KMS-11 (cell line): Measurements from ENCODE around the gene ZDHHC24.

Experiments
- H2AFZ ChIP-seq: fragments of 200-600 bp; sonication (generic); 2 replicates; pipeline ENCODE4 v1.6.1; 2016; ENCODE audit warnings: antibody characterized with exemption, mixed run types, low read depth
- H3K27ac ChIP-seq: fragments of 200-600 bp; sonication (generic); 2 replicates; pipeline ENCODE4 v1.6.1; 2016; ENCODE audit warnings: mild to moderate bottlenecking, mixed run types
- H3K27me3 ChIP-seq: fragments of 200-600 bp; sonication (generic); 2 replicates; pipeline ENCODE4 v1.6.1; 2017; ENCODE audit warnings: mild to moderate bottlenecking, low read depth, mixed run types, moderate library complexity; ENCODE audit not compliant: insufficient read depth
- H3K36me3 ChIP-seq: fragments of 200-600 bp; sonication (generic); 2 replicates; pipeline ENCODE4 v1.6.1; 2017; ENCODE audit warnings: mild to moderate bottlenecking, mixed run types; ENCODE audit not compliant: insufficient read depth
- H3K4me1 ChIP-seq: fragments of 200-600 bp; sonication (generic); 2 replicates; pipeline ENCODE4 v1.6.1; 2016; ENCODE audit warnings: mild to moderate bottlenecking, low read depth, mixed run types; ENCODE audit not compliant: poor library complexity, severe bottlenecking
- H3K4me2 ChIP-seq: fragments of 200-600 bp; sonication (generic); 2 replicates; pipeline ENCODE4 v1.7.0; 2016; ENCODE audit warnings: mild to moderate bottlenecking, mixed run types
- H3K4me3 ChIP-seq: fragments of 200-600 bp; sonication (generic); IDR thresholded peaks from 2 replicates; pipeline ENCODE4 v1.6.1; 2017; ENCODE audit warnings: low read depth, low read length, mixed read lengths; ENCODE audit not compliant: insufficient read depth
- H3K79me2 ChIP-seq: fragments of 200-600 bp; sonication (generic); 2 replicates; pipeline ENCODE4 v1.6.1; 2016; ENCODE audit warnings: low read depth, mixed run types; ENCODE audit not compliant: insufficient read depth
- H3K9ac ChIP-seq: fragments of 200-600 bp; sonication (generic); 2 replicates; pipeline ENCODE4 v1.6.1; 2016; ENCODE audit warnings: mild to moderate bottlenecking, mixed run types
- H4K20me1 ChIP-seq: fragments of 200-600 bp; sonication (generic); 2 replicates; pipeline ENCODE4 v1.6.1; 2016; ENCODE audit warnings: mild to moderate bottlenecking, mixed run types; ENCODE audit not compliant: insufficient read depth
- CTCF ChIP-seq: fragments of 200-600 bp; sonication (generic); conservative IDR thresholded peaks from 2 replicates; pipeline ENCODE4 v1.6.1; 2017; ENCODE audit warnings: low read depth, mild to moderate bottlenecking, antibody characterized with exemption, low read length, moderate library complexity, mixed read lengths

ZDHHC24 gene

GRCh38 chr11:66545701-66546367, at the start of gene ZDHHC24:
TSS of gene ZDHHC24 (minus strand) at chr11:66546048. CDS start at chr11:66546003, 45 bp downstream.
- H2AFZ ChIP-seq: peak within 1 kb of the TSS; percentile 90
- H3K9ac ChIP-seq: peak within 1 kb of the TSS; percentile 73
- H3K27ac ChIP-seq: peak within 1 kb of the TSS; percentile 38; the same call in 1 of the 2 replicates
- no peaks in the 10 kb centered on the region for H3K79me2 ChIP-seq
- peak within 1 kb of the TSS; percentile 52 for H3K4me3 ChIP-seq
- no peak for TF ChIP-seq CTCF
- peaks cover 17% of the 10 kb centered on the region for H3K4me1 ChIP-seq
- H4K20me1 ChIP-seq: no peaks in the 10 kb centered on the region
- no peaks in the 10 kb centered on the region for H3K36me3 ChIP-seq
- peaks cover 6% of the 10 kb centered on the region for H3K27me3 ChIP-seq
- peak within 1 kb of the TSS; percentile 65 for H3K4me2 ChIP-seq

DNA sequence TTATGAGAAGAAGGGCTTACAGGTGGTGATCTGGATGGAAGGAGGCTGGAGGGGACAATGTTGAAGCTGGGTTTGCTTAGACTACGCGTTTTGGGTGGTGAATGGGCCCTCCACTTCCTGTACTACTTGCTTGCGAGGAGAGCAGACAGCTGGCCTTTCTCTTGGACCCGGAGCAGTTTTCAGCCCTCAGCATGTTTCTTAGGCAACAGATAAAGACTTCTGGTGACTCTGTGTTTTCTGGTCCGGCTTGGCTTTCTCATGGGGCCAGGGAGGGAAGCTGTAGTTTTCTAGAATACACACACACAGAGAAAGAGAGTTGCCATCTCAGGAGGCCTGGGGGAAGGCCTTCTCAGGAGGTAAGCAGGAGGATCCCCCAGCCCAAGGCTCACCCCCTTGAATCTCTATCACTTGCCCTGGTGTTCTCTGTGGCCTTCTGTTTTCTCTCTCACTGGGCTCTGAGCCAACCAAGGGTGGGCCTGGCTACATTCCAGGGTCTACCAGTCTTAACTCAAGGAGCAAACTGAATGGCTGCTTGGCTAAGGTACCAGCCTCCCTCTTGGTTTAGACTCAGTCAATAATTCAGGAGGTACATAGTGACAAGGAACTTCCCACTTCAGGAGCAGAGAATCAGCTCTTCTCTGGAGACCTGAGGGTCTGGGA, 49.5 kb upstream of the ZDHHC24 start:
- Histone ChIP-seq H3K27ac (no peak overlapping the region), H3K36me3 (no peaks in the 10 kb centered on the region), H4K20me1 (no peaks in the 10 kb centered on the region), H3K4me2 (no peak overlapping the region), H2AFZ (no peak overlapping the region), H3K27me3 (no peaks in the 10 kb centered on the region; the same call in 1 of the 2 replicates), H3K4me1 (peaks cover 5% of the 10 kb centered on the region), H3K9ac (no peak overlapping the region), H3K4me3 (no peak overlapping the region), H3K79me2 (peaks cover 8% of the 10 kb centered on the region; the same call in 1 of the 2 replicates)
- no peak for TF ChIP-seq CTCF

GRCh38 chr11:66593650-66594049, 47.8 kb upstream of the ZDHHC24 start:
- peaks cover 5% of the 10 kb centered on the region for H3K4me1 ChIP-seq
- H3K27me3 ChIP-seq: no peaks in the 10 kb centered on the region; the same call in 1 of the 2 replicates
- H2AFZ ChIP-seq: peak overlapping the region; percentile 90; the same call in 1 of the 2 replicates
- peak overlapping the region; percentile 55 for H3K4me3 ChIP-seq
- TF ChIP-seq CTCF: no peak
- no peaks in the 10 kb centered on the region for H4K20me1 ChIP-seq
- H3K9ac ChIP-seq: peak overlapping the region; percentile 59; the same call in 1 of the 2 replicates
- H3K36me3 ChIP-seq: no peaks in the 10 kb centered on the region
- H3K79me2 ChIP-seq: peaks cover 8% of the 10 kb centered on the region; the same call in 1 of the 2 replicates
- H3K27ac ChIP-seq: no peak overlapping the region
- H3K4me2 ChIP-seq: peak overlapping the region; percentile 79

GRCh38 chr11:66593303-66593635, 47.4 kb upstream of the ZDHHC24 start:
- Histone ChIP-seq H3K9ac (peak overlapping the region; percentile 59; the same call in 1 of the 2 replicates), H3K36me3 (no peaks in the 10 kb centered on the region), H3K4me2 (peak overlapping the region; percentile 79), H3K4me1 (peaks cover 5% of the 10 kb centered on the region), H3K79me2 (peaks cover 8% of the 10 kb centered on the region; the same call in 1 of the 2 replicates), H4K20me1 (no peaks in the 10 kb centered on the region), H3K27ac (0 out of 2 replicates have a peak overlapping the region, but pooled peaks have one; percentile 23), H2AFZ (peak overlapping the region; percentile 90), H3K4me3 (peak overlapping the region; percentile 55), H3K27me3 (no peaks in the 10 kb centered on the region; the same call in 1 of the 2 replicates)
- TF ChIP-seq CTCF: no peak
